GM18498 (cell line): ENCODE measurements around the gene FANCE.
A peak's percentile ranks its signal among the peaks of the same experiment; 100 is the strongest.
"Not testable (repeated sequence)": the region's sequence is repeated elsewhere in the genome, so short reads cannot be mapped to it uniquely, and the experiment has no call there.

Experiments used
- ATAC-seq: cut with Tn5 transposase; IDR thresholded peaks from one replicate; pipeline ENCODE4 v1.9.1; 2021; ENCODE audit warnings: mild to moderate bottlenecking, moderate library complexity; ENCODE audit not compliant: unreplicated experiment

The FANCE gene

DNA sequence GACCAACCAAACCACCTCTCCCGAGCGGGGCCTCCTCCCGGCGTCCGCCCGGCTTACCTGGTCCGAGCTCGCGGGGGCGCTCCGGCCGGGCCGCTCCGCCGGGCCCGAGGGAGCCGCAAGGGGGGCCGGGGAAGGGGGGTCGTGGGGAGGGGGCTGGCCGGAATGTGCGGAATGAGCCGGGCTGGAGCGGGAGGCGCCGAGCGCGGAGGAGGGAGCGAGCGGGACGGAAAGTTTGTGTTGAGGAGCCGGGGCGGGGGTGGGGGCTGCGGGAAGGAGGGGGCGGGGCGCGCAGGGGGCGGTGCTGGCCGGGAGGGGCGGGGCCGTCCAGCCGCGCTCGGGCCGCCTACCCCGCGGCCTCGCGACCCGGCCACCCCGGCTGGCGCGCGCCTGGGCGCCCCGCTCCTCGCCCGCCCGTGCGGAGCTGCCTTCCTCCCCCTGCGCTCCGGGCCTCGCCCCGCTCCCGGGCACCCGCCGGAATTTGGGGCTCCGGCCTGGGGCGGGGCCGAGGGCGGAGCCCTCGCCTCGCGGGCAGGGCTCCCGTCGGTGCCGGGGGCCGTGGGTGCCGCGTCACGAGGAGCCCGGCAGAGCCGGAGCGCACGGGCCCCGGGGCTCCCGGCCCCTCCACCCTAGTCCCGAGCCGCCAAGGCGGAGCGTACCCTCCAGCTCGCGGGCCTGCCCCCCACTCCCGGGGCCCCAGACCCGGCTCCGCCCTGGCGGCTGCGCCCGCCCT, 44.9 kb downstream of the FANCE start, which contains the start of gene TEAD3:
TEAD3 (minus strand) TSS at position 239 of the 730 bp plus-strand sequence.
- peak; percentile 62 for ATAC-seq

DNA sequence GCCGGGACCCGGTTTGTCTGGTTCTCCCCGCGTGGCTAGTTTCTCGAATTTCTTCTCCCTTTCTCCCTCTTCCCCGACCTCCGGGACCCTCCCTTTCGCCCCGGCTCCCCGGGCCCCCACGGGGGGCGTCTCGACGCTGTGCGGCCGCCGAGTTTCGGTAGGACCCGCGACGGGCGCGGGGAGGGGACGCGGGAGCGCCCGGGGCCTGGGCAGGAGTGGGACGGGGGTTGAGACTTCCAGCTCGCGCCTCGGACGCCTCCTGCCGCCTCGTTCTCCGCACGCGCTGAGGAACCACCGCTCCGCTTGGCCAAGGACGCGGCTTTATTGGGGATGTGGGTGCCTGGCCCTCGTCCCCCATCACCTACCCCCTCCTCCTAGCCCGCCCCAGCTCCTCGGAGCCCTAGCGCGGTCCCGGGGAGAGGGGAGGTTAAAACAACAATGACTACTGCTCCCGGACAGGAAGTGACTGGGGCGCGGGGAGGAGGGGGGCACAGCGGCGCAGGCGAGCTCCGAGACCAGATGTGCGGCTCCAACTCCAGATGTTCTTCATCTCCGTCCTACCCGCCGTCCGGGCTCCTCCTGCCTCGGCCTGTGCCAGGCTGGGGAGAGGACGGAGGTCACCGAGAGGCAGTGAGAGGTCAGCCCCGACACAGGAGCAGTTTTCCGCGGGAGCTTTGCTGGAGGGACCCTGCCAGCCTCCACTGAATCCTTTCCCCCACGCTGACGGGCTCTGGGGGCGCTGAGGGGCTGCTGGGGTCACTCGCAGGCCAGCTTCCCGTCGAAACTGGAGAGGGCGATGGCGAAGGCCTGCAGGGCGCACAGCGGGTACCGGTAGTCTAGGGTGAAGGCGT, 45.7 kb downstream of the FANCE start:
- no peak for ATAC-seq

DNA sequence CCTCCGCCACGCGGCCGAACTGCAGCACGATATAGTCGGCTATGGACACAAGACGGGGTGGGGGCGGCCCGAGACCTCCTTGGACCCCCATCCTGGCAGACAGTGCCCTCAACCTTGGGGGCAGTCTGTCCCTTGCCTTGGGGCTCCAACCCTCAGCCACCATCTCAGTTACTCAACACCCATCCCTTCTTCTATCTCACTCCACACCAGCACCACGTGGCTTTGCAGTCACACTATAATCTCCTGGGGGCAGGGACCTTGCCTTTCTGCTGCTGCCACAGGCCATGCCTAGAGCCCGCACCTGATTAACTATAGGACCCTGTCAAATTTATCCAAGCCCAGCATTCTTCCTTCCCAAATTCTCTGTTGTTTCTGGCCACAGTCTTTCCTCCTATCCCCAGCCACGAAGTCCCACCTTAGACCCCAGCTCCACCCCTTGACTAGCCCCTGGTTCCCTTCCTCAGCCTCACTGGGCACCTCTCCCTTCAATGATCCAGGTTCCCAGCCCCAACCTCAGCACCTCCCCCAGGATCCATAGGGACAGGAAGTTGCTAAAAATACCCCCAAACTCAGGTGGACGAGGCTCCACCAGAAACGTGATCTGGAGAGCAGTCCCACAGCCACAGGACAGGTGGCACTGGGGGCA, 46.4 kb downstream of the FANCE start:
- no peak for ATAC-seq

DNA sequence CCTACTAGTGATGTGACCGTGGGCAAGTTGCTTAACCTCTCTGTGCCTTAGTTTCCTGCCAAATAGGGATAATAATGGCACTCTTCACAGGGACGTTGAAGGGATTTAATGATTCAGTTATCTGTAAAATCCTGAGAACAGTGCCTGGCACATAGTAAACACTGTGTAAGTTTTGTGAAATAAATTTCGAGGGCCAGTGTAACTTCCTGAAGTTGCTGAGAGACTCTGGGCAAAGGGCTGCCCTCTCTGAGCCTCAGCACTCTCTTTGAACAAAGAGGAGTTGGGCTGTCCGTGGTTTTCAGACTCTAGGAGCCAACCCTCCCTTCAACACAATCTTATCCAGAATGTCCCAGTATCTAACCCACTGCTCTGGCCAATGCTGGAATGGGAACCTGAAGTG, 47.2 kb downstream of the FANCE start:
- ATAC-seq: no peak

DNA sequence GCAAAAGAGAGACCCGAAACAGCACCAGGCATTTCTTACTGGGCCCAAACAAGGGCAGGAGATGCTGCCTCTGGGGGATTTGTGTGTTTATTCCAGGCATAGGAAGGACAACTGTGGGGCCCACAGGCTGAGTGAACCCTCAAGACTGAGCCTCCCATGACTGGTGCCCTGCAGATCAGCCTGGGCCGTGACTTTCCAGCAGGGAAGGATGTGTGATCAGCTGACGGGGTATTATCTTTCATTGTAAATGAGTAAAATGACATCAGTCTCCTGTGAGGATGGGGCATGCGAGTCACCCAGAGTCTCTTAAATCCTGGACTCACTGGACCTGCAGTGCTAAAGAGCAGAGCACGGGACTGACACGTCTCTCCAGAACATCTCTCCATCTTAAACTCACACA, 48.6 kb downstream of the FANCE start:
- no peak for ATAC-seq

DNA sequence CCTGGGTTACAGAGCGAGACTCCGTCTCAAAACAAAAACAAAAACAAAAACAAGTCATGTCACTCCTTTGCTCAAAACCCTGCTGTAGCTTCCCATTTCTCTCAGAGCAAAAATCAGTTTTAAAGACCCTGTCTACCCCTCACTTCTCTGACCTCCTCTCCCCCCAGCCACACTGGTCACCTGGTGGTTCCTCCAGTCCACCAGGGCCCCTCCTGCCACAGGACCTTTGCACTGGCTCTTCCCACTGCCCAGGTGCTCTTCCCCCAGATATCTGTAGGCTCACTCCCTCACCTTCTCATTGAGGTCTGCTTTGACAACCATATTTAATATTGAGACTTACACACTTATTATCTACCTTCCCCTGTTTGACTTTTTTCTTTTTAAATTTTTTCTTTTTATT, 49.6 kb downstream of the FANCE start:
- ATAC-seq: no peak

DNA sequence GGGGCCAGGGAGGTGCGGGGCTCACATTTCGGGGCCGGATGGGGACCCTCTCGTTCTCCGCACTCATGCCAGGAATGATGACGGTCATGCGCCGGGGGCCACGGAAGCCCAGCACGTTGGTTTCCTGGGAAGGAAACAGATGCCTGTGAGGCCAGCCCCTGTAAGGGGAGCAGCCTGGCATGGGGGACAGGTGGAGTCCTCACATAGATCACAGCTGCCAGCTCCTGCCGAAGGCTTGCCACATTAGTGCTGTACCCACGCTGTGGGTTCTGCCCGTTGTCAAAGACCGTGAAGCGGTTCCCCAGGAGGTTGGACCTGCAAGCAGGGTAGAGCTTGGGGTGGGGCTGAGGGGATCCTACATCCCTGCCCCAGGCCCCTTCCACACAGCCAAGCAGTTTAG, 51.4 kb downstream of the FANCE start:
- no peak for ATAC-seq

DNA sequence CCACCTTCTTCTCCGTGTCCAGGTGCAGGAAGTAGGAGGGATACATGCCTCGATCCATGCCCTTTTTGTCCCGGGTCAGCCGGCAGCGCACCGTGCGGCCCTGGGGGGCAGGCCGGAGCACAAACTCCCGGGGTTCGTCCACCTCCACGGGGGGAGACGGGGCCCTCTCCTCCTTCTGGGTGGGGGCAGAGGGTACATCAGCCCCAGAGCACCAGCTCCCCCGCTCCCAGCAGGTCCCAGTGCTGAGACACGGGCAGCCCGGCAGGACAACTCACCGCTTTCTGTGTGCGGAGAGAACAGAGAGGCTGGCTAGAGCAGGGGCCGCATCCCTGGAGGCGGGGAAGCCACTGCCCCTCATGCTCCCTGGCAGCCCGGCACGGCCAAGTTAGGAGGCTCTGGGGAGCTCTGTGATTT, 53.9 kb downstream of the FANCE start:
- ATAC-seq: no peak

DNA sequence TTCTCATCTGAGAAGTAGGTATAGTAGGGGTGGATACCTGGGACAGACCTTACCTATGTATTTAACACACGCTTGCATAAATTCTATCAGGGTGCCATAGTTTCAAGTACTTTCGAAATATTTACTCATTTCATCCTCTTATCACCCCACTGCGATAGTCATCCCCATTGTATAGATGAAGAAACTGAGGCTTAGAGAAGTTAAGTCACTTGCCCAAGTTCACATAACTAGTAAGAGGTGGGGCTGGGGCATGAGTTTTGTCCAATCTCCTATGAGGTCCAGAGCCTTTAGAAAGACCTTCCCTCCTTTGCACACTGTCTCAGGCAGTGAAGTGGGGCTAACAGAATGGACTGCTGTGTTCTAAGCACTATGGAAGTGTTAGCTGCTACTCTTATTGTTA, 54.4 kb downstream of the FANCE start:
- ATAC-seq: no peak

DNA sequence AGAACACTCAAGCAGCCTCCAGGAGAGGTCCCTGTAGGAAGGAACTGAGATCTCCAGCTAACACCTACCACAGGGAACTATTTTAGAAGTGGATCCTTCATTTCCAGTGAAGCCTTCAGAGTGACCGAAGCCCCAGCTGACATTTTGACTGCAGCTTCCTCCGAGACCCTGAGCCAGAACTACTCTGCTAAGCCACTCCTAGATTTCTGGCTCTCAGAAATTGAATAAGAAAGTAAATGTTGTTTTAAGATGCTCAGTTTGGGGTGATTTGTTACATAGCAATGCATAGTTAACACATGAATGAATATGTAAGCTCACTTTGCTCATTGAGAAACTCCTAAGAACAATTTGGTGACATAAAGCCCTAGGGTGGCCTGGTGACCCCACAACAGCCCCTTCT, 55.1 kb downstream of the FANCE start:
- ATAC-seq: no peak

DNA sequence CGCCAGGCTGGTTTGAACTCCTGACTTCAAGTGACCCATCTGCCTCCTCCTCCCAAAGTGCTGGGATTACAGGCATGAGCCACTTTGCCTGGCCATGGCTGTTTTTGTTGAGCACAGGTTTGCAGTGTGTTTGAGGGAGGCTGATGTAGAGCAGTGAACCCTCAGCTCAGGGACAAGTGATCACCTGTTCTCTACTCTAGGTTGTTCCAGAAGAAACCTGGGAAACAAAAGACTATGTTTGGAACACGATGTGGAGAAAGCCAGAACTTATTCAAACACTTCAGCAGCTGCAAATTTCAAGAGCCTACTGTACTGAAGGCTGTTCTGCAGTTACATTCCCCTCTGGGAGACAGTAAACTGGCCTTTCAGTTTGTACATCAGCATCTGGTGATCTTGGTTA, 55.9 kb downstream of the FANCE start:
- ATAC-seq: no peak

DNA sequence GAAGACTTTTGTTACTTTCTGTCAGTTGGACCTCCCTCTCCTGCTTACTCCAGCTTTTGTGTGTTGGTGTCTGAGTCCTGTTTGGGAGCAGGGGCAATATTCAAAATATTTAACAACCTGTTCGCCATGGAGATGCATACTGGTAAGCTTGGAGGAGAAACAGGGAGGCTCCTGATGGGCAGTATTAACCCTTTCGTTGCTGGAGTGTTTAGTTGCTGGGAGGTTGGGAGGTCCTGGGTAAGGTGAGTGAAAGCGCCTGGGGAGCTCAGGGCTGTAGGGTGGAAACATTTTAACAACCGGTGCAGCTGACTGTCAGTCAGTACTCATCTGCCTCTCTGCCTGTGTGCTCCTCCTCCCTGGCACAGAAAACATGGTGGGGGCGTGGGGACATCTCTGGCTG, 56.4 kb downstream of the FANCE start:
- ATAC-seq: no peak

DNA sequence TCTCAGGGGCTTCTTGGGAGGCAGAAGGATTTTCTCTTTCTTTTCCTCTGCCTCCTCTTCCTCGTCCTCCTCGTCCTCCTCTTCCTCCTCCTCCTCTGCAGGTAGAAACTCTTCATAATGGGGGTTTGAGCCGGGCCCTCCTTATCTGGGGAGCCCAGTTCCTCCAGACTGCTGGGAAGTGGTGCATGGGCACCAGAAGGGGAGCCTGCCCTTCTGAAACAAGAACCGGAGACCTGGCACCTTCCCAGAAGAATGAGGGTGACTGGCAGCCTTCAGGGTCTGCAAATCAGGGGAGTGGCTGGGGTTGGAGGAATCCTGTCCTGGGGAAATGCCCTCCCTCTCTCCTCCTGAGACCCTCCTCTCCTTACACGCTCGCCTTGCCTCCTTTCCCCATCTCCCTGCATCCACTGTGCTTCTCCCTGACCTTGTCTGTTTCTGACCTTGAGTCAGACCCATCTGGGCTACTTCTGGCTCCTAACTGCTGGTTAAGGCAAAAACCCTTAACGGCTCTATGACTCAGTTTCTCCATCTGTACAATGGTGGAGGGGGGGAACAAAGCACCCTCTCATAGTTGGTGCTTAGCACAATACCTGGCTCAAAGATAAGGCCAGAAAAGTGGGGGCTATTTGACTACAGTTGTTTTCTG, 58.9 kb downstream of the FANCE start:
- no peak for ATAC-seq

DNA sequence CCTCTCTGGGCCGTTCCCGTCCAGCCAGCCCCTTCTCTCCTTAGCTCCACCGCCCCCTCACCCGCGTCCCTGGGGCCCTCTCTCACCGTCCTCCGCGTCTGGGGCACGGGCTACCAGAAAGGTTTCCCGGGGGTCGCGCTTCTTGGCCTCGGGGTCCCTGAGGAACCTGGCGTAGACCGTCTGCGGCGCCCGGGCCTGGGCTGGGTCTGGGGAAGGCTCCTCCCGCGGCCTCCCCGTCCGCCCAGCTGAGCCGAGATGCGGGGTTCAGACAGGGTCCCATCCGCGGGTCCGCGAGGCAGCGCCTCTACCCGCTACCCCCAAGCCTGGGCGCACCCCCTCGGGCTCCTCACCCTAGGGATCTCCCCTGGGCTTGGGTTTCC, 59.4 kb downstream of the FANCE start:
- no peak for ATAC-seq

DNA sequence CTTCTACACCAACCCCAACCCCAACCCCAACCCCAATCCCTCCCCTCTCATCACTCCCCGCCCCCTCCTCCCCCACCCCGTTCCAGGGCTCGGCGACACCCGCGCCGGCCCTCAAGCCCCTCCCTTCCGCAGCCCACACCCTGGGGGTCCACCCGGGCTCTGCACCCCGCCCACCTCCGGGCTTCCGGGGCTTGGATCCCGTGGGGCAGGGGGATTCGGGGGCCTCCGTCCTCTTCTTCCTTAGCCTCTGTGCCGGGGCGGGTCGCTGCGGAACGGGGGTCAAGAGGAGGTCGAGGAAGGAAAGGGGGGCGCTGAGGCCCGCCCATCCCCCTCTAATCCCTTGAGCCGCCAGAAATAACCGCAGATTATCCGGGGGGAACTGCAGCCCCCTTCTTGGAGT, 59.9 kb downstream of the FANCE start:
- no peak for ATAC-seq

DNA sequence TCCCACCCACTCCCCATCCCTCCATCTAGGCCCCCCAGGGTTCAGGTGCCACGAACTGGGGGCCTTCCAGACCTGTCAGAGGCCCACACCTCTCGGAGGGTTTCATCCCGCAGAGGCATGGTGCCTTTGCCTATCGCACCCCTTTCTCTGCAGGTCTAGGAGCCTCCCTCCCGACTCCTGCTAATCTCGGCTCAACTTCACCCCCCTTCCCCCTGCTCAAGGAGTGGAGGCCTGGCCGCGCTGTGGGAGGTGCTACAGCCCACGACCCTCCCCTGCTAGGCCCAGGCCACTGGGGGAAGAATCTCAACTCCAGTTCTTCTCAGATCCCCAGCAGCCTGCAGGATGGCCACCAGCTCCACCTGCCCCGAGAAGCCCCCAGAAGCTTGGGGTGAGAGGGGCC, 60.6 kb downstream of the FANCE start, which contains the start of gene TULP1:
TULP1 (minus strand) TSS at position 157 of the 400 bp plus-strand sequence; CDS start at position 119, 38 bp downstream.
- no peak for ATAC-seq

DNA sequence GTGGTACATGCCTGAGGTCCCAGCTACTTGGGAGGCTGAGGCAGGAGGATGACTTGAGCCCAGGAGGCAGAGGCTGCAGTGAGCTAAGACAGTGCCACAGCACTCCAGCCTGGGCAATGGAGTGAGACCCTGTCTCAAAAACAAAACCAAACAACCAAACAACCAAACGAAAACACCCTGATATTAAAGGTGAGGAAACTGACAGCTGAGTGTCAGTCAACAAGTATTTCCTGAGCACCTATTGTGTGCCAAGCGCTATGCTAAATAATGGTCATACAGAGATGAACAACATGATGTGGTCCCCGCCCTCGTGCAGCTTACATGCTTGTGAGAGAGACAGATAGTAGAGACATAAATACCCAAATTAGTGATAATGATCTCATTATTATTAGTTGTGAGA, 62.4 kb downstream of the FANCE start:
- no peak for ATAC-seq

DNA sequence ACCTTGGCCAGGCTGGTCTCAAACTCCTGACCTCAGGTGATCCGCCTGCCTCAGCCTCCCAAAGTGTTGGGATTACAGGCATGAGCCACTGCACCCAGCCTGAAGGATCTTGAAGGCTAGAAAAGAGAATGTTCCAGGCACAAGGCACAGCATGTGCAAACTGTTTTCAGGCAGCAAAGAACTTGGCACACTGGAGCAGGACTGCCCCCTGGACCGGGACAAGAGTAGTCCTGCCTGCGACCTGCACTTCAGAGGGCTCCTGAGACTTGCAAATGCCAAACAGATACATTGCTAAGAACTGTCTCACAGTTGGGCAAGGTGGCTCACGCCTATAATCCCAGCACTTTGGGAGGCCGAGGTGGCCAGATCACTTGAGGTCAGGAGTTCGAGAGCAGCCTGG, 63.8 kb downstream of the FANCE start:
- ATAC-seq: not testable (repeated sequence)
